ENCODE measurements around the gene RAB11FIP4.

- no peak for TF ChIP-seq CREB1 (IDR thresholded peaks at IDR 0.05)
- TF ChIP-seq POLR2A (IDR thresholded peaks at IDR 0.05; ENCODE audit: control extremely low read depth in 1 of 2, low read depth in 2 of 2, low read length in 2 of 2) = no peak
- TF ChIP-seq EZH2 (IDR thresholded peaks at IDR 0.05; ENCODE audit: low read depth, low read length, severe bottlenecking) = no peak
- no peak for TF ChIP-seq EP300 (IDR thresholded peaks at IDR 0.05; ENCODE audit: borderline replicate concordance in 1 of 2, low read depth in 2 of 2, low read length in 2 of 2)
- no peak for TF ChIP-seq KDM1A (IDR thresholded peaks at IDR 0.05; ENCODE audit: borderline replicate concordance, low read length)
- no peak for TF ChIP-seq NRF1 (IDR thresholded peaks at IDR 0.05; ENCODE audit: low read depth, low read length)
These were observed 21.8 kb downstream of the RAB11FIP4 start for GRCh38 chr17:31413081-31413799.
